GM23338 (cell line): ENCODE measurements around the gene RAB32. TPM values are rescaled to one million over a fixed set of nuclear protein-coding genes. Genes with fewer than 3 reads are reported as not detected.
A peak's percentile ranks its signal among the peaks of the same experiment; 100 is the strongest.

Experiments used
- ATAC-seq: fragments of 200-7000 bp; cut with Tn5 transposase; 3 replicates; pipeline ENCODE4 v1.9.1; 2020
- DNase-seq: peaks from one replicate; pipeline ENCODE4 v3.0.0-alpha.2; 2015; ENCODE audit warnings: low spot score
- H2AFZ ChIP-seq: fragments of 200-600 bp; sonication (generic); 2 replicates; pipeline ENCODE4 v1.8.0; 2016; ENCODE audit warnings: antibody characterized with exemption, mild to moderate bottlenecking, moderate library complexity
- H3F3A ChIP-seq: fragments of 200-600 bp; sonication (generic); replicated peaks from 2 replicates; pipeline ENCODE4 v1.8.0; 2017; ENCODE audit warnings: antibody characterized with exemption, mixed run types, low read depth
- H3K27ac ChIP-seq: fragments of 200-600 bp; sonication (generic); 2 replicates; pipeline ENCODE4 v1.6.1; 2016; ENCODE audit warnings: low read depth
- H3K27me3 ChIP-seq: fragments of 200-600 bp; sonication (generic); 2 replicates; pipeline ENCODE4 v1.8.0; 2016; ENCODE audit warnings: mild to moderate bottlenecking, mixed run types, moderate library complexity; ENCODE audit not compliant: insufficient read depth
- H3K36me3 ChIP-seq: fragments of 200-600 bp; sonication (generic); 2 replicates; pipeline ENCODE4 v1.8.0; 2016; ENCODE audit warnings: mild to moderate bottlenecking; ENCODE audit not compliant: insufficient read depth
- H3K4me1 ChIP-seq: fragments of 200-600 bp; sonication (generic); 2 replicates; pipeline ENCODE4 v1.8.0; 2016; ENCODE audit warnings: mild to moderate bottlenecking, moderate library complexity; ENCODE audit not compliant: insufficient read depth
- H3K4me2 ChIP-seq: fragments of 200-600 bp; sonication (generic); 2 replicates; pipeline ENCODE4 v1.7.1; 2017; ENCODE audit warnings: mixed run types
- H3K4me3 ChIP-seq: fragments of 200-600 bp; sonication (generic); 2 replicates; pipeline ENCODE4 v1.6.1; 2016; ENCODE audit warnings: mixed run types
- H3K79me2 ChIP-seq: fragments of 200-600 bp; sonication (generic); replicated peaks from 2 replicates; pipeline ENCODE4 v1.8.0; 2017; ENCODE audit warnings: mild to moderate bottlenecking; ENCODE audit not compliant: insufficient read depth
- H3K9me2 ChIP-seq: fragments of 200-600 bp; sonication (generic); 2 replicates; pipeline ENCODE4 v1.8.0; 2017; ENCODE audit not compliant: insufficient read depth
- H4K20me1 ChIP-seq: fragments of 200-600 bp; sonication (generic); replicated peaks from 2 replicates; pipeline ENCODE4 v1.8.0; 2017; ENCODE audit warnings: mild to moderate bottlenecking; ENCODE audit not compliant: insufficient read depth
- H3K27ac Mint-ChIP-seq: 2 replicates; pipeline ENCODE4 v1.8.0; 2020; ENCODE audit warnings: inconsistent platforms, mild to moderate bottlenecking, moderate library complexity, mixed read lengths
- H3K27me3 Mint-ChIP-seq: 3 replicates; pipeline ENCODE4 v1.8.0; 2022; ENCODE audit warnings: low read depth, mild to moderate bottlenecking, moderate library complexity, mixed read lengths, inconsistent platforms; ENCODE audit not compliant: insufficient read depth, poor library complexity
- H3K36me3 Mint-ChIP-seq: 3 replicates; pipeline ENCODE4 v1.8.0; 2021; ENCODE audit warnings: low read depth, mild to moderate bottlenecking, inconsistent platforms, moderate library complexity, mixed read lengths
- H3K4me1 Mint-ChIP-seq: 3 replicates; pipeline ENCODE4 v1.8.0; 2020; ENCODE audit warnings: mild to moderate bottlenecking, inconsistent platforms, mixed read lengths
- H3K4me3 Mint-ChIP-seq: 3 replicates; pipeline ENCODE4 v1.8.0; 2021; ENCODE audit warnings: moderate library complexity, mild to moderate bottlenecking, inconsistent platforms, mixed read lengths
- H3K9me3 Mint-ChIP-seq: 3 replicates; pipeline ENCODE4 v1.8.0; 2020; ENCODE audit warnings: moderate library complexity, mild to moderate bottlenecking, inconsistent platforms, mixed read lengths
- CREB1 ChIP-seq: fragments of 250-450 bp; sonication (Bioruptor Pico); IDR thresholded peaks from 2 replicates; pipeline ENCODE4 v1.5.0; 2020; ENCODE audit warnings: low read depth, mild to moderate bottlenecking, moderate library complexity
- CTCF ChIP-seq, 2 experiments: fragments of 200-600 bp in 1 of 2; sonication (generic) in 1 of 2; conservative IDR thresholded peaks; 2 replicates each; pipeline versions ENCODE4 v1.5.1 to v1.6.1; 2016 to 2017; ENCODE audit warnings: antibody characterized with exemption in 2 of 2, low read depth in 2 of 2, mild to moderate bottlenecking in 2 of 2, moderate library complexity in 1 of 2
- ETS1 ChIP-seq: IDR thresholded peaks from 2 replicates; pipeline ENCODE4 v1.6.1; 2016; ENCODE audit warnings: antibody characterized with exemption
- EZH2phosphoT487 ChIP-seq: fragments of 200-600 bp; sonication (generic); IDR thresholded peaks from one replicate; pipeline ENCODE4 v1.8.1; 2018; ENCODE audit warnings: antibody characterized with exemption; ENCODE audit not compliant: unreplicated experiment
- NANOG ChIP-seq: IDR thresholded peaks from 2 replicates; pipeline ENCODE4 v1.6.1; 2016; ENCODE audit warnings: antibody characterized with exemption, borderline replicate concordance
- REST ChIP-seq: IDR thresholded peaks from one replicate; pipeline ENCODE4 v1.6.1; 2018; ENCODE audit warnings: antibody characterized with exemption; ENCODE audit not compliant: unreplicated experiment
- STAT1 ChIP-seq: IDR thresholded peaks from one replicate; pipeline ENCODE4 v1.6.1; 2016; ENCODE audit warnings: antibody characterized with exemption; ENCODE audit not compliant: unreplicated experiment
- polyA plus RNA-seq: library from polyadenylated mRNA; unstranded; fragments of >200 nt; fragmentation: Nextera tagmentation; extraction: Ambion mirVana; gene quantifications from 2 replicates; pipeline ENCODE4 v1.2.1, GENCODE V29; 2016
- total RNA-seq: library from RNA; depleted of rRNA; stranded (reverse); fragments of >200 nt; shearing (Covaris generic); gene quantifications from 2 replicates; pipeline ENCODE4 v1.2.3, GENCODE V29; 2014

Gene RAB32
- total and polyA plus RNA-seq, 2 experiments from 2014 or later, result 5.7 to 10.4 TPM

GRCh38 chr6:146543940-146544615, 445 bp downstream of the RAB32 start:
- H4K20me1 ChIP-seq, result no peaks in the 10 kb centered on the region
- no peak overlapping the region for H3K27ac Mint-ChIP-seq
- H3K9me3 Mint-ChIP-seq, result no peaks in the 10 kb centered on the region; the same call in 2 of the 3 replicates
- H2AFZ ChIP-seq, result peak overlapping the region; percentile 99
- H3F3A ChIP-seq, result no peaks in the 10 kb centered on the region
- H3K4me1 Mint-ChIP-seq, result peaks cover 12% of the 10 kb centered on the region; the same call in 2 of the 3 replicates
- H3K4me2 ChIP-seq, result peak overlapping the region; percentile 89
- TF ChIP-seq ETS1, result no peak
- TF ChIP-seq CTCF (conservative IDR thresholded peaks at IDR 0.05; ENCODE audit: low read depth in 2 of 2), result no peak
- TF ChIP-seq STAT1, result no peak
- TF ChIP-seq EZH2phosphoT487, result no peak
- TF ChIP-seq NANOG, result no peak
- TF ChIP-seq CREB1 (CRISPR knock-in tag), result no peak
- no peak for TF ChIP-seq REST
- no peaks in the 10 kb centered on the region for H3K27me3 ChIP-seq
- peaks cover 25% of the 10 kb centered on the region for H3K4me1 ChIP-seq
- DNase-seq, result peak; percentile 60
- H3K4me3 ChIP-seq, result peak overlapping the region; percentile 70
- H3K36me3 Mint-ChIP-seq, result no peaks in the 10 kb centered on the region; the same call in 2 of the 3 replicates
- H3K36me3 ChIP-seq, result no peaks in the 10 kb centered on the region
- H3K9me2 ChIP-seq, result no peaks in the 10 kb centered on the region
- no peak overlapping the region for H3K27ac ChIP-seq
- H3K4me3 Mint-ChIP-seq, result peak overlapping the region; percentile 96
- H3K79me2 ChIP-seq, result peaks cover 9% of the 10 kb centered on the region; the same call in 1 of the 2 replicates
- H3K27me3 Mint-ChIP-seq, result no peaks in the 10 kb centered on the region
- ATAC-seq, result peak; percentile 20
